GM18858 (cell line): Measurements from ENCODE around the gene NEUROG1.

Experiments
- ATAC-seq: cut with Tn5 transposase; IDR thresholded peaks from one replicate; pipeline ENCODE4 v1.9.1; 2021; ENCODE audit not compliant: unreplicated experiment

NEUROG1 gene

GRCh38 chr5:135535820-135536801 is at the start of gene NEUROG1:
NEUROG1 (minus strand) TSS chr5:135535964; CDS start chr5:135535690, 274 bp downstream.
- ATAC-seq, result no peak

GRCh38 chr5:135584918-135585317 is 49.2 kb upstream of the NEUROG1 start:
- ATAC-seq, result no peak

GRCh38 chr5:135584276-135584675 is 48.5 kb upstream of the NEUROG1 start:
- no peak for ATAC-seq

GRCh38 chr5:135582099-135582781 is 46.5 kb upstream of the NEUROG1 start:
- ATAC-seq, result no peak

GRCh38 chr5:135578685-135579341 is 43.0 kb upstream of the NEUROG1 start, which contains the start of gene CXCL14:
CXCL14 (minus strand) TSS chr5:135578991; CDS start chr5:135578778, 213 bp downstream.
- no peak for ATAC-seq

GRCh38 chr5:135578305-135578684 is 42.5 kb upstream of the NEUROG1 start:
- ATAC-seq, result no peak

- no peak for ATAC-seq
Observed at GRCh38 chr5:135577421-135577820, 41.7 kb upstream of the NEUROG1 start.

- ATAC-seq, result no peak
Observed at GRCh38 chr5:135576075-135576599, 40.4 kb upstream of the NEUROG1 start.

- no peak for ATAC-seq
Observed at GRCh38 chr5:135574493-135574892, 38.7 kb upstream of the NEUROG1 start.

GRCh38 chr5:135571902-135572301 is 36.1 kb upstream of the NEUROG1 start:
- ATAC-seq, result no peak

- ATAC-seq, result no peak
Observed at GRCh38 chr5:135571066-135571609, 35.4 kb upstream of the NEUROG1 start.

GRCh38 chr5:135570453-135570764 is 34.6 kb upstream of the NEUROG1 start:
- ATAC-seq, result no peak

GRCh38 chr5:135569755-135570452 is 34.1 kb upstream of the NEUROG1 start:
- ATAC-seq, result no peak

- ATAC-seq, result no peak
Observed at GRCh38 chr5:135568923-135569360, 33.2 kb upstream of the NEUROG1 start.

GRCh38 chr5:135568246-135568645 is 32.5 kb upstream of the NEUROG1 start:
- ATAC-seq, result no peak

- no peak for ATAC-seq
Observed at GRCh38 chr5:135567661-135568060, 31.9 kb upstream of the NEUROG1 start.

- no peak for ATAC-seq
Observed at GRCh38 chr5:135566422-135567400, 30.9 kb upstream of the NEUROG1 start.

- no peak for ATAC-seq
Observed at GRCh38 chr5:135565725-135566421, 30.1 kb upstream of the NEUROG1 start.

- no peak for ATAC-seq
Observed at GRCh38 chr5:135565266-135565665, 29.5 kb upstream of the NEUROG1 start.
